ENCODE measurements around the gene EDEM3.

DNA sequence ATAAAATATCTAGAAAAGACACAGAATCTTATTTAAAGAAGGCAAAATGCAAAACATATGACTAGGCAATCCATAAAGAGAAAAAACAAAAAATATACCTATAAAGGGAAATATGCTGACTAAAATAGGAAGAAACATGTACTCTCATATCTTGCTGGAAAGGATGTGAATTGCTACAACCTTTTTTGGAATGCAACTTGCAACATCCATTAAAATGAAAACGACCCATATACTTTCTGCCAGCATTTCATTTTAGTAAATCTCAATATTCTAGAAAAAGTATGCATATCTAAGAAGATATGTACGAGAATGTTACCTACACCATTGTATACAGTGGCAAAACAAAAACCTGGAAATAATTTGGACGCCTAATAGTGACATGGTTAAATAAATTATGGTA is 56.6 kb downstream of the EDEM3 start:
- TF ChIP-seq, protein P1, sequence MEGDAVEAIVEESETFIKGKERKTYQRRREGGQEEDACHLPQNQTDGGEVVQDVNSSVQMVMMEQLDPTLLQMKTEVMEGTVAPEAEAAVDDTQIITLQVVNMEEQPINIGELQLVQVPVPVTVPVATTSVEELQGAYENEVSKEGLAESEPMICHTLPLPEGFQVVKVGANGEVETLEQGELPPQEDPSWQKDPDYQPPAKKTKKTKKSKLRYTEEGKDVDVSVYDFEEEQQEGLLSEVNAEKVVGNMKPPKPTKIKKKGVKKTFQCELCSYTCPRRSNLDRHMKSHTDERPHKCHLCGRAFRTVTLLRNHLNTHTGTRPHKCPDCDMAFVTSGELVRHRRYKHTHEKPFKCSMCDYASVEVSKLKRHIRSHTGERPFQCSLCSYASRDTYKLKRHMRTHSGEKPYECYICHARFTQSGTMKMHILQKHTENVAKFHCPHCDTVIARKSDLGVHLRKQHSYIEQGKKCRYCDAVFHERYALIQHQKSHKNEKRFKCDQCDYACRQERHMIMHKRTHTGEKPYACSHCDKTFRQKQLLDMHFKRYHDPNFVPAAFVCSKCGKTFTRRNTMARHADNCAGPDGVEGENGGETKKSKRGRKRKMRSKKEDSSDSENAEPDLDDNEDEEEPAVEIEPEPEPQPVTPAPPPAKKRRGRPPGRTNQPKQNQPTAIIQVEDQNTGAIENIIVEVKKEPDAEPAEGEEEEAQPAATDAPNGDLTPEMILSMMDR (IDR thresholded peaks at IDR 0.05) = no peak
- TF ChIP-seq POLR2A (IDR thresholded peaks at IDR 0.05) = no peak
